Neural progenitor cell (in vitro differentiated cells): ENCODE measurements around the gene SYNGR3.

Experiments
- EZH2 ChIP-seq: fragments of 200-600 bp; sonication (generic); IDR thresholded peaks from 2 replicates; pipeline ENCODE4 v1.6.1; 2017; ENCODE audit warnings: antibody characterized with exemption, mild to moderate bottlenecking, moderate library complexity
- EZH2phosphoT487 ChIP-seq: fragments of 200-600 bp; sonication (generic); IDR thresholded peaks from 2 replicates; pipeline ENCODE4 v1.6.1; 2017; ENCODE audit warnings: antibody characterized with exemption
- TF ChIP-seq, protein P1 (sequence below): fragments of 200-600 bp; sonication (generic); IDR thresholded peaks from 2 replicates; pipeline ENCODE4 v1.5.1; 2017; ENCODE audit warnings: antibody characterized with exemption, mild to moderate bottlenecking

DNA sequence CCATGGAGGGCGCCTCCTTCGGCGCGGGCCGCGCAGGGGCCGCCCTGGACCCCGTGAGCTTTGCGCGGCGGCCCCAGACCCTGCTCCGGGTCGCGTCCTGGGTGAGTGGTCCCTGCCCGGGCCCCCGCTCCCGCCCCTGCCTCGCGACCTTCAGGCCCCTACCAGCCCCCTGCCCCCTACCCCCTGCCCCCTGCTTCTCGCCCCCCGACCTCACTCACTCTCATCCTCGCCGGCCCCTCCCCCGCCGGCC lies 256 bp downstream of the SYNGR3 start:
- TF ChIP-seq, protein P1, sequence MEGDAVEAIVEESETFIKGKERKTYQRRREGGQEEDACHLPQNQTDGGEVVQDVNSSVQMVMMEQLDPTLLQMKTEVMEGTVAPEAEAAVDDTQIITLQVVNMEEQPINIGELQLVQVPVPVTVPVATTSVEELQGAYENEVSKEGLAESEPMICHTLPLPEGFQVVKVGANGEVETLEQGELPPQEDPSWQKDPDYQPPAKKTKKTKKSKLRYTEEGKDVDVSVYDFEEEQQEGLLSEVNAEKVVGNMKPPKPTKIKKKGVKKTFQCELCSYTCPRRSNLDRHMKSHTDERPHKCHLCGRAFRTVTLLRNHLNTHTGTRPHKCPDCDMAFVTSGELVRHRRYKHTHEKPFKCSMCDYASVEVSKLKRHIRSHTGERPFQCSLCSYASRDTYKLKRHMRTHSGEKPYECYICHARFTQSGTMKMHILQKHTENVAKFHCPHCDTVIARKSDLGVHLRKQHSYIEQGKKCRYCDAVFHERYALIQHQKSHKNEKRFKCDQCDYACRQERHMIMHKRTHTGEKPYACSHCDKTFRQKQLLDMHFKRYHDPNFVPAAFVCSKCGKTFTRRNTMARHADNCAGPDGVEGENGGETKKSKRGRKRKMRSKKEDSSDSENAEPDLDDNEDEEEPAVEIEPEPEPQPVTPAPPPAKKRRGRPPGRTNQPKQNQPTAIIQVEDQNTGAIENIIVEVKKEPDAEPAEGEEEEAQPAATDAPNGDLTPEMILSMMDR, result no peak
- TF ChIP-seq EZH2 (no peak), EZH2phosphoT487 (no peak)
